ENCODE data around the gene DEF6.

Gene DEF6

DNA sequence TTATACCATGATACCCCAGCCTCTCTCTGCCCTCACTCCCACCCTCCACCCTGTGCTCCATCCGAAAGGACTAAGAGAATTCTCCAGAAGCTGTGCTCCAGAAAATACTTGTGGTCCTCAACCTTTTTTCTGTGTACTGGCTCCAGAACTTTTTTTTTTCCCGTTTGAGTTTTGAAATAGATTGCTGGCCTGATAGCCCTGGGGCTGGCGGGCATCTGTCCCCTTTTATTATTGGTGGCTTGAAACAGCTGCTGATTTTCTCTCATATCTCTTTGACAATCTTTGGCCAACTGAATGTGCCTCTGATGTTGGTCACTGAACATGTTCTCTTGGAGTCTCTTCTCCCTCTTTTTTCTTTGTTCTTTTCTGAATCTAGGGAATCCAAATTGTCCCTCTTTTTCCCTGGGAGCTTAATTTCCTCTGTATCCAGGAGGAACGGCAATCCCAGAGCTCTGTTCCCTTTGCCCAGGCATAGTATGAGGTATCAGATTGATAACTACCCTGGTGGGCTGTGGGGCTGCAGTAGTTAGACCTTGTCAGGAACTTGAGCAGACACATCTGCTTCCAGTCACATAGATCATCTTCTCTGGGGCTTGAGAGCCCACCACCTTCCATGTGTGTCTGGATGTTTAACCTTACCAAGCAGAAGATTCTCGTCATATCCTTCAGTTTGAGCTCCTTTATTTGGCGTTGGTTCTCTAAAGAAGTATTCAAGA lies 46.4 kb downstream of the DEF6 start:
- DNase-seq (ENCODE audit: low spot score): peak; percentile 16

GRCh38 chr6:35351422-35351821 lies 53.8 kb downstream of the DEF6 start:
- DNase-seq (ENCODE audit: low spot score): no peak

- no peak for DNase-seq (ENCODE audit: low spot score)
These were observed 55.1 kb downstream of the DEF6 start for GRCh38 chr6:35352735-35353134.

DNA sequence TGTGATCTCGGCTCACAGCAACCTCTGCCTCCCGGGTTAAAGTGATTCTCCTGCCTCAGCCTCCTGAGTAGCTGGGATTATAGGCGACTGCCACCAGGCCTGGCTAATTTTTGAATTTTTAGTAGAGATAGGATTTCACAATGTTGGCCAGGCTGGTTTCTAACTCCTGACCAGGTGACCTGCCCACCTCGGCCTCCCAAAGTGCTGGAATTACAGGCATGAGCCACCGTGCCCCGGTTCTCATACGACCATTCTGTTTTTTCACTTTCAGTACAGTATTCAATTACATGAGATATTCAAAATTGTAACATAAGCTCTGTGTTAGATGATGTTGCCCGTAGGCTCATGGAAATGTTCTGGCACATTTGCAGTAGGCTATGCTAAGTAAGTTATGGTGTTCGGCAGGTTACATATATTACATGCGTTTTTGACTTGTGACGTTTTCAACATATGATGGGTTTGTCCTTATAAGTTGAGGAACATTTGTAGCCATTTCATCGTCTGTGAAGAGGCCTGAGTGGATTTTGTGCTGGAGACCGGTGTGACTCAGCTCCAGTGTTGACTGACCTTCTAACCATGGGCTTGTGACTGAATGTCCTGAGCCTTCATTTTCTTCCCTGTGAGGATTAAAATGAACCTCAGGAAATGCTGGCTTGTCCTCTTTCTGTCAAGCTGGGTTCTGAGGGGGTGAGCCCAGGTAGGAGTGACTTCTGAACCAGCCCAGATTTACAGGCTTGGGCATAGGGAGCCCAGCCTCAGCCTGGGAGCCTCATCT lies 56.9 kb downstream of the DEF6 start:
- DNase-seq (ENCODE audit: low spot score): no peak

GRCh38 chr6:35356391-35356790 lies 58.8 kb downstream of the DEF6 start:
- DNase-seq (ENCODE audit: low spot score): no peak

- DNase-seq (ENCODE audit: low spot score): no peak
These were observed 60.1 kb downstream of the DEF6 start for GRCh38 chr6:35357677-35358076.

GRCh38 chr6:35358086-35358485 lies 60.5 kb downstream of the DEF6 start:
- DNase-seq (ENCODE audit: low spot score): no peak

DNA sequence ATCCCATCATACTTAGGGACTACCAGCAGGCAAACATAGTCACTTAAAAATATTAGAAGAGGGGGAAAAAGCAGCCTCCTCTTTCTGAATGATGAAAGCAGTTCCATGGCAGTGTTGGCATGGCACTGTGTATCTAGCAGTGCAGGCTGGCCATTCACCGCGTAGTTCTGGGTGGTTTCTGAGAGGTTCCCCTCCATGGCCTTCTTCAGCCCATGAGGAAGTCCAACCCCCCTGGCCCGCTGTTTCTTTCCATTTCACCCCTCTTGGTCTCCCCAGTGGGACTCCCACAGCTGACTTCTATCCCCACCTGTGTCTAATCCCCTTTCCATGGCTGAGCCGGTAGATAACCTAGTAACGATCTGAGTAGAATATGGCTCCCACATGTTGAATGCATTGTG lies 61.7 kb downstream of the DEF6 start:
- no peak for DNase-seq (ENCODE audit: low spot score)

- peak; percentile 67 for DNase-seq (ENCODE audit: low spot score)
These were observed 62.2 kb downstream of the DEF6 start for GRCh38 chr6:35359744-35360348.

DNA sequence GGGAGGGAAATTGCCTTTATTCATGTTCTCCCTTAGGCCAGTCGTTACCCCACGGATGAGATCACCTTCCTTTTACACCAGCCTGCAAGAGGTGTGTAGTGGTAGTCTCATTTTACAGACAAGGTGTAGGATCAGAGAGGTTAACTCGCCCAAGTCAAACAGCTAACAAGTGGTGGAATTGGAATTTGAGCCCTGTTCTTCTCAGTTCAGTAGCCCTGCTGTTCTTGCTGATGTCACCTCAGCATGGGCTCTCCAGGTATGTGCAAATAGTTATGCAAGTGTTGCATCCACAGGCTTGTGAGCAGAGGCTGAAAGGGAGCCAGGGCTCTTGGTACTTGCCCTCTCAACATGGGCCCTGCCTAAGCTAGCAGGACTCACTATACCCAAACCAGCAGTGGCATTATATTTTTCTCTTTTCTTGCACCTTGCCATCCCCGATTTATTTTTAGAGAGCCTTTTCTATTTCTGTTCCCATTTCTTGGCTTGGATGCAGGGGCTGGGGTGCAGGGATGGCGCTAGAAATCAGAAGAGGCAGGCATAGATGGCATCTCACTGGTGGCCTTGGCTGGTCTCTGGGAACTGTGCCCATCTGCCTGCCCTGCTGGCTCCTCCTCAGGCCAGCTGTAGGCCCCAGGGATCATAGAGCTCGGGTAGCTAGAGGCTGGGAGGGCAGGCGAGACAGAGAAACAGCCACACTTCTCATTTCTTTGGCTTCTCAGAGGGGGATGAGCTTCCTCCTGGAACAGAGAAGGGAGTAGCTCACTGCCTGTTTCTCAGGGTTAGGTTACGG lies 62.9 kb downstream of the DEF6 start:
- no peak for DNase-seq (ENCODE audit: low spot score)

- DNase-seq (ENCODE audit: low spot score): no peak
These were observed 64.6 kb downstream of the DEF6 start for GRCh38 chr6:35362200-35362599.

DNA sequence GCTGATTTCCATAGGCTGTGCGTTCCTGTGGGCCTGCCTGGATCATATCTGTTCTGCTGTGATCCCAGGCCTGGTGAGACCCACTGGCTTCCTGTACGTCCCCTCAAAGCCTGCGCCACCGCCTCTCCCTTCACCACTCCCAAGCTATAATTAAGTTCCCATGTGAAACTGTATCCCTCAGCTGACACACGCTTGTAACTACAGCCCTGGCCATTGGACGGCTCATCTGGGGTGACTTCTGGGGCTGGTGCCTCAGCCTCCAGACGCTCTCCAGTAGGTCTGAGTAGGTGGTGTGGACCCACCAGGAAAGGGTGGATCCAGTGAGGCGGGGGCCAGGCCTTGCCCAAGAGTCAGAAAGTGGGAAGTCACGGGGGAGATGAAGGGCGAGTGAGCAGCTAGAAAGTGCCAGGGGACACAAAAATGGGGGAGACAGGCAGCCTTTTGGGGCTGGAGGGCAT lies 65.7 kb downstream of the DEF6 start:
- no peak for DNase-seq (ENCODE audit: low spot score)

DNA sequence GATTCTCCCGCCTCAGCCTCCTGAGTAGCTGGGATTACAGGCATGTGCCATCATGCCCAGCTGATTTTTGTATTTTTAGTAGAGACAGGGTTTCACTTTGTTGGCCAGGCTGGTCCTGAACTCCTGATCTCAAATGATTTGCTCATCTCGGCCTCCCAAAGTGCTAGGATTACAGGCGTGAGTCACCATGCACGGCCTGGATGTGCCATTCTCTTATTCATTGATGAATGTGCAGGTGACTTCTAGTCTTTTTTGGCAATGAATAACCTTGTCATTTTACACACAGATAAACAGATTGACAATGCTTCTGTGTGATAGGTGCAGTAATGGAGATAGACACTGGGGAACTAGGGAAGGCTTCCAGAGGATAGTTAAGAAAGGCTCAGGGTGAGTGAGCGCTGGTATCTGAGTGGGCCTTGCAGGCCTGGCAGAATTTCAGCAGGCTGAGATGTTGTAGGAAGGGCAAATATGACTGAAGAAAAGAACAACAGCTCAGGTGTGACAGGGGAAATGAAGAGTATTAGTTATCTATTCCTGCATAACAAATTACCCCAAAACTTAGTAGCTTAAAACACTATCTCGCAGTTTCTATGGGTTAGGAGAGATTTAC lies 68.1 kb downstream of the DEF6 start:
- DNase-seq (ENCODE audit: low spot score): no peak

GRCh38 chr6:35366204-35366596 lies 68.6 kb downstream of the DEF6 start:
- DNase-seq (ENCODE audit: low spot score): no peak

GRCh38 chr6:35367646-35368037 lies 70.0 kb downstream of the DEF6 start:
- no peak for DNase-seq (ENCODE audit: low spot score)

GRCh38 chr6:35368038-35368887 lies 70.6 kb downstream of the DEF6 start:
- peak; percentile 72 for DNase-seq (ENCODE audit: low spot score)

DNA sequence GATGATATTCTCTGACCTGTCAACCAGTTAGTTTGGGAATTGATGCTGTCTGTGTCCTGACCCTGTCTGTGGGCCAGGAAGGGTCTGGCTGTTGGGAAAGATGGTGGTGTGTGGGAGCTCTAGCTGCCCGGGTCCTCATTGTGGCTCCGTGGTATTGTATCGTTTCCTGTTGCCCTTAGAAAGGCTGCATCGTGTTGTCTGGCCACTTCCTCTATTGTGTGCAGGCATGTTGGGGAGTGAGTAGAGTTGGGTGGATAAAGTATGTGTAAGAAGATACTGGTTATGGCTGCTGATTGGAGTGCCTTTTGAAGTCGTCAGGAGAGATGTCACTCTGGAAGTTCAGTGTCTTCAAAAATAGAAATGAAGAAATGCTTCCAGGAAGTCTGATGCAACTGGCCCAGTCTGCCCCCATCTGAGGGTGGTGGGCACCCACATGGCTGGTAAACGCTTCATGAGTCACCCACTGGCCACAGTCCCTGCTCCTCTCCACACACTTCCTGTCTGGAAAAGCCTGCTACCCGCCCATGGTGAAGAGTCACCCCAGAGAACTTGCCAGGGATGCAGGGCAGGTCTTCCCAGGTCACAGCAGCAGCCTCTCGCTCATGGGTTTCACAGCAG lies 72.6 kb downstream of the DEF6 start:
- peak; percentile 95 for DNase-seq (ENCODE audit: low spot score)

DNA sequence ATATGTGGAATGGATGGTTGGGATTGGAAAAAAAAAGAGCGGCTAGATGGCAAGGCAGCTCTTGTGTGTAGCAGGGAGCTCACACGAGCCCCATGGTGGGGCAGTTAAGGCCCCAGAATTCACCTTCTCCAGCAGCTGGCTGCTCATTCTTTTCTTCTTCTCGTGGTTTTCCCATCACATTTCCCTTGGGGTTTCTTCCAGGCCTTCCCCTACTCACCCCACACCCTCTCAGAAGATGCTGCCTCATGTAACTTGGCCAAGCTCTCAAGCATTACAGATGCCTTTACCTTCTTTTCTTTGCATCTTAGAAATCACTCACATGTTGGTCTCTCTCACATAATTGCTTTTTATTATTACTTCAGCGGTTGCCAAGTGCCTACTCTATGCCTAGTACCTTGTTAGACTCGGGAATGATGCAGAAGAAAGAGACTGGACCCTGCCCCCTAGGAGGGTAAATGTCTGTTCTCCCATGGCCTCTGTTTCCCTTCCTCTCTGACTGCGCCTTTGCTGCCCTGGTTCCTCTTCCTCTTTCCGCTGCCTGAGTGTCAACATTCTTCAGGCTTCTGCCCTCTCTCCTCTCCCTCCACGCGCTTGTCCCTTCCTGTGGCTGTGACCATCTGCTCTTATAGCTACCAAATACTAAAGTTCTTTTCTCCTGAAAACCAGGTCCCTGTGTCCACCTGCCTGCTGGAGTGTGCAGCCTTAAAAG lies 73.3 kb downstream of the DEF6 start:
- DNase-seq (ENCODE audit: low spot score): peak; percentile 74

All from GM03348 (cell line).